Activated CD8-positive, alpha-beta memory T cell treated with anti-CD3 and anti-CD28 coated beads, Interleukin-2, amount 50 U/mL, for 24 hours (primary cell): ENCODE results near the gene UBE4B.
A peak's percentile ranks its signal among the peaks of the same experiment; 100 is the strongest.
"Not testable (repeated sequence)": the region's sequence is repeated elsewhere in the genome, so short reads cannot be mapped to it uniquely, and the experiment has no call there.

ENCODE experiments used
- DNase-seq: peaks from one replicate; pipeline ENCODE4 v3.0.0-alpha.2; 2020; ENCODE audit errors: extremely low read depth

Gene UBE4B

GRCh38 chr1:10071640-10072039, 38.9 kb downstream of the UBE4B start:
- no peak for DNase-seq

- DNase-seq = not testable (repeated sequence)
These were observed 40.6 kb downstream of the UBE4B start for GRCh38 chr1:10073371-10073770.

GRCh38 chr1:10074059-10074851, 41.5 kb downstream of the UBE4B start:
- DNase-seq = peak; percentile 39

- no peak for DNase-seq
These were observed 42.3 kb downstream of the UBE4B start for GRCh38 chr1:10074852-10075730.

GRCh38 chr1:10075732-10076131, 43.0 kb downstream of the UBE4B start:
- no peak for DNase-seq

GRCh38 chr1:10078494-10078893, 45.7 kb downstream of the UBE4B start:
- DNase-seq = no peak

GRCh38 chr1:10080523-10080922, 47.8 kb downstream of the UBE4B start:
- no peak for DNase-seq

- DNase-seq = no peak
These were observed 50.2 kb downstream of the UBE4B start for GRCh38 chr1:10082785-10083479.

- no peak for DNase-seq
These were observed 51.3 kb downstream of the UBE4B start for GRCh38 chr1:10084045-10084444.

- DNase-seq = no peak
These were observed 52.3 kb downstream of the UBE4B start for GRCh38 chr1:10085076-10085475.

- DNase-seq = no peak
These were observed 54.5 kb downstream of the UBE4B start for GRCh38 chr1:10087210-10087609.

- no peak for DNase-seq
These were observed 69.2 kb downstream of the UBE4B start for GRCh38 chr1:10101929-10102328.

GRCh38 chr1:10103193-10103592, 70.4 kb downstream of the UBE4B start:
- no peak for DNase-seq

- no peak for DNase-seq
These were observed 72.1 kb downstream of the UBE4B start for GRCh38 chr1:10104834-10105233.

- no peak for DNase-seq
These were observed 72.7 kb downstream of the UBE4B start for GRCh38 chr1:10105484-10105883.

GRCh38 chr1:10106241-10106640, 73.5 kb downstream of the UBE4B start:
- no peak for DNase-seq

GRCh38 chr1:10106756-10107475, 74.2 kb downstream of the UBE4B start:
- no peak for DNase-seq

GRCh38 chr1:10107476-10107847, 74.7 kb downstream of the UBE4B start:
- not testable (repeated sequence) for DNase-seq

GRCh38 chr1:10108134-10108663, 75.4 kb downstream of the UBE4B start:
- no peak for DNase-seq

GRCh38 chr1:10108948-10109708, 76.4 kb downstream of the UBE4B start:
- DNase-seq = no peak

GRCh38 chr1:10113501-10113900, 80.7 kb downstream of the UBE4B start:
- DNase-seq = no peak
